CD4-positive, alpha-beta T cell treated with Interleukin-17A for 4 hours (primary cell): ENCODE results near the gene USP7.
"Not testable (repeated sequence)": the region's sequence is repeated elsewhere in the genome, so short reads cannot be mapped to it uniquely, and the experiment has no call there.

Source experiments
- DNase-seq: peaks from one replicate; pipeline ENCODE4 v3.0.0-alpha.2; 2020; ENCODE audit warnings: mixed read lengths

USP7 gene

DNA sequence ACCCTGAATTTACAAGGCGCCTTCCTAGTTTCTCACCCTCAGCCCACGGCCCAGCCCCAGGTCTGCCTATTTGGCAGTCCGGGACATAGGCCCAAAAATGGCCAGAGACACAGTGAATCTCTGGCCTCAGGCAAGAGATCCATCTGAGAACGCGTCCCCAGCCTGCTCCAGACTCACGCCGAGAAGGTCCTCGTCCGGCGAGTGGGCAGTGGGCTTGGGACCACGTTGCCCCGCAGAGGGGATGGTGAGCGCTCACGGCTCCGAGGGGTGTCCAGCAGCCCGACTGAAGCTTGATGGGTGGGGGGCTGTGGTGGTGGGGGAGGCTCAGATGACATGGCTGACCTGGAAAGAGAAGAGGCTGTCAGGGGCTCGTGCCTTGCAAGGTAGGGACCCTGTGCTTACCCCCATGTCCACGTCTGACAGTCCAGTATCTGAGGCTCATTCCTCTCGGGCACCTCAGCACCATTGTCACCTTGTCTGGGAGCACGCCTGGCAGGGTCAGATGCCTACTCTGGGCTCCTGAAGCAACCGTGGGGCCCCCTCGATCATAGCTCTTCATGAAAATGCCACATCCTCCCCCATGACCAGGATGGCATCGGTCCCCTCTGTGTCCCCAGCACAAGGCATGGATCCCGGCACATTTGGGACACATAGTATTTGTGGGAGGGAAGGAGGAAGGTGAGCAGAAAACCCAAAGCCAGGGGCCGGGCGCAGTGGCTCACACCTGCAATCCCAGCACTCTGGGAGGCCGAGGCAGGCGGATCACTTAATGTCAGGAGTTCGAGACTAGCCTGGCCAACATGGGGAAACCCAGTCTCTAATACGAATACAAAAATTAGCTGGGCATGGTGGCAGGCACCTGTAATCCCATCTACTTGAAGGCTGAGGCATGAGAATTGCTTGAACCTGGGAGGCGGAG, 104.5 kb downstream of the USP7 start:
- DNase-seq: no peak

- DNase-seq: no peak
These were observed 107.7 kb downstream of the USP7 start for GRCh38 chr16:8855972-8856371.

- DNase-seq: no peak
These were observed 108.5 kb downstream of the USP7 start for GRCh38 chr16:8855051-8855786.

DNA sequence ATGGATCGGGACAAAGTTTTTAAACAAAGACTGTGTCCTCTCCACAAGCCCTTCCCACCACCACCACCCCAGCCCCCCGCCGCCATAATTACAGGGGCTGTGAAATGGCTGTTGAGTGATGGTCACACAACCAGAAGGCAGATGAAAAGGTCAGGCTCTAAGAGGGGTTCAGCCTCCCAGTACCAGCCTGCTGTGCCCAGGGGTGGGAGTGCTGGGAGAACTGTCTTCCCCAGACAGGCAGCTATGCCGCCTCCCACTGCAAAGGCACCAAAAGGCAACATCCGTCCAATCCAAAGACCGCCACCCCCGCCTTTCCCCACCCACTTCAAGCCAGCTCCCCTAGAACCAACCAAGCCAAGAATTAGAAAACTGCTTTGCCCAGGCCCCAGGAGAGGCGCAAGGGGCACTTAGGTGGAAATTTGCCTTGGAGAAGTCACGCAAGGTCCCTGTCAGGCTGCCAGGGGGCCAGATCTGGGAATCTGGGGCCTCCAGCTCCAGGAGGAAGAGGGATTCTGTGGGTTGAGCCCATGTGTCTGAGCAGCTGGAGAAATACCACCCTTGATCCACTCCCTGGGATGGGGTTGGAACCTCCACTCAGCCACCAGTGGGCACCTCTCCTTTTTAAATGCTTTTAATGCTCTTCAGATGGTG, 109.3 kb downstream of the USP7 start:
- no peak for DNase-seq

DNA sequence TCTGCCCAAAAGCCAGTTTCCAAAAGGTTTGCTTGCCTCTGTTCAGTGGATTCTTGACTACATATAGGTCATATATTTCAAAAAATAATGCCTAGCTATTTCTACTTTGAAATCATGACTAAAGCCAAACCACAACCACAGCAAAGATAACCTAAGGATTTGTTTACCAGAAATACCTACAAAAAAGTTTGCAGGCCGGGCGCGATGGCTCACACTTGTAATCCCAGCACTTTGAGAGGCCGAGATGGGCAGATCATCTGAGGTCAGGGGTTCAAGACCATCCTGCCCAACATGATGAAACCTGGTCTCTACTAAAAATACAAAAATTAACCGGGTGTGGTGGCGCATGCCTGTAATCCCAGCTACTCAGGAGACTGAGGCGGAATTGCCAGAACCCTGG, 110.1 kb downstream of the USP7 start:
- DNase-seq: no peak

DNA sequence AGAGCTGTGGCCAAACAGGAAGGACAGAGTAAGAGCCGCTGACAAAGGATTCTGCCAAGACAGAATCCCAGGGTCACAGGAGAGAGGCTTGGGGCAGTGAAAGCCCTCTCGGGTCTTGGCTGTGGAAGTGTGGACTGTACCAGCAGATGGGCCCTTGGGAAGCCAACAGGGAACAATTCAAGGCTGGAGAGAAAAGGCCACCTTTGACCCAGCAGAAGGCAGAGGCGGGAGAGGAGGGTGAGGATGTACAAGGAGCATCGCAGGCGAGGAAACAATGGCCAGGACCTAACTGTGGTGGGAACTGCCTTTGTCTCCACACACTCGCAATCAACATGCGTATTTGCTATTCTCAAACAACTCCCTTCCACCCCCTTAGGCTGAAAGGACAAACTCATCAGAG, 110.6 kb downstream of the USP7 start:
- no peak for DNase-seq

- DNase-seq: no peak
These were observed 111.2 kb downstream of the USP7 start for GRCh38 chr16:8852534-8852933.

- DNase-seq: no peak
These were observed 111.8 kb downstream of the USP7 start for GRCh38 chr16:8851761-8852403.

- DNase-seq: no peak
These were observed 113.3 kb downstream of the USP7 start for GRCh38 chr16:8850279-8850885.

DNA sequence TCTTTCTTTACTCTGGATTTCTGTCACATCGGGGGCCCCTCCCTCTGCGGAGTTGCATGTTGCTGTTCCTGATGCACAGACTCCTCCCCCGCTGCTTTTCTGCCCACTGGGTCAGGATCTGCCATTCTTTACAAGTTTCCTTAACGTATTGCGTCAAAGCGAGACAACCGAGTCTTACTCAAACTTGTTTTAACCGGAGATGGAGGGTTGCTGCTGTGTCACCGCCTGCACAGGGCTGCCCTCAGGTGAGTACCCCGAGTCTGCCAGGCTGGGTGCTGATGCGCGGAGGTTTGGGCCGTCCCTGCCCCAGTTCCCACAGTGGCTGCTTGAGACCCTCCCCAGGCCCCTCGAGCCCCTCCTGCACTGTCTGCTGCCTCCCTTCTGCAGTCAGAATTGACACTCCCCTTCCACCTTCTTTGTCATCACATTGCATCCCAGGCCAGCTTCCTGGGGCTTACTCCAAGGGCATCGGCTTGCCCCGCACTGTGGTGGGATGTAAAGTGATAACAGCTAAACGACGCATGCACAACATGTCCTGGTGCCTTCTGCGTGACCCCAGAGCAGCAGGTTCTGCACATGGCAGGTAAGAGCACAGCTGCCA, 114.2 kb downstream of the USP7 start:
- DNase-seq: no peak

DNA sequence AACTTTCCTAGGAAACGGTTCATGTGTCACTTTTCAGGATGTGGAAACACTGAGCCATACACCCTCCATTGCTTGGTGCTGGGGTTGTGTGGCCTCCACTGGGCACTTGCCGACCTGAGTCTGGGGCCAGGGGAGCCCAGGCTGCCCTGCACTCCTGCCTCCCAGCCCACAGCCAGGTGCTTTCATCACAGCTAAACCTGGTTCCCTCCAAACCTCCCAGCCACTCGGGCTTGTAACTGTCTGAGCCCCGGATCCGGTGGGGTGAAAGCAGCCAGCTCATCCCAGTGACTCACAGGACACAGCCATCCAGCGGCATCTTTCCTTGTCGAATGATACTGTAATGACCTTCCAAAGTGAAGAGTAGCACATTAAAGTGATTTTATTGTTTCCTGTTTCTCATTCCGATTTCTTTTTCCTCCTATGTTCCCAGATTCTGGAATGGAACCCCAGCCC, 114.7 kb downstream of the USP7 start:
- no peak for DNase-seq

GRCh38 chr16:8848231-8848938, 115.3 kb downstream of the USP7 start:
- DNase-seq: no peak

GRCh38 chr16:8847623-8848022, 116.1 kb downstream of the USP7 start:
- DNase-seq: no peak

- no peak for DNase-seq
These were observed 116.6 kb downstream of the USP7 start for GRCh38 chr16:8847145-8847544.

GRCh38 chr16:8846401-8846932, 117.2 kb downstream of the USP7 start:
- no peak for DNase-seq

- no peak for DNase-seq
These were observed 117.9 kb downstream of the USP7 start for GRCh38 chr16:8845699-8846298.

GRCh38 chr16:8843296-8843695, 120.4 kb downstream of the USP7 start:
- DNase-seq: not testable (repeated sequence)
